H1 (cell line): ENCODE data around the gene BRIP1. TPM values are rescaled to one million over a fixed set of nuclear protein-coding genes. Genes with fewer than 3 reads are reported as not detected.

ENCODE experiments used
- CTCF ChIA-PET: fragments of 300-600 bp; sonication (Branson Sonifier 250); formaldehyde crosslinking; loops from one replicate; lab custom pipeline; 2021; ENCODE audit not compliant: partially characterized antibody; lab: Charles Lee
- POLR2A ChIA-PET: fragments of 300-600 bp; sonication (Branson Sonifier 250); formaldehyde crosslinking; loops from one replicate; lab custom pipeline; 2021; ENCODE audit warnings: inconsistent platforms; ENCODE audit not compliant: partially characterized antibody; lab: Charles Lee
- DNase-seq, 2 experiments: peaks; one replicate each; pipeline versions ENCODE4 v3.0.0 to v3.0.0-alpha.2; 2010 to 2022; ENCODE audit warnings: low spot score in 2 of 2, low read depth in 1 of 2, mixed read lengths in 1 of 2
- FAIRE-seq: peaks from 2 replicates; lab custom pipeline; 2011; peaks lifted over from hg19 to GRCh38; lab: Jason Lieb, UNC
- H2AFZ ChIP-seq: 2 replicates; pipeline ENCODE4 v1.8.1; 2012; ENCODE audit warnings: low read length, inconsistent platforms
- H2AK5ac ChIP-seq: 2 replicates; pipeline ENCODE4 v1.6.1; 2013; ENCODE audit warnings: low read depth, low read length
- H2BK120ac ChIP-seq: replicated peaks from 2 replicates; pipeline ENCODE3; 2013; ENCODE audit warnings: low read depth, low read length, inconsistent platforms
- H2BK12ac ChIP-seq: 2 replicates; pipeline ENCODE4 v1.6.1; 2013; ENCODE audit warnings: low read depth, low read length
- H2BK15ac ChIP-seq: 2 replicates; pipeline ENCODE4 v1.6.1; 2013; ENCODE audit warnings: low read length
- H2BK20ac ChIP-seq: 2 replicates; pipeline ENCODE4 v1.6.1; 2013; ENCODE audit warnings: low read length
- H2BK5ac ChIP-seq: 2 replicates; pipeline ENCODE4 v1.6.1; 2013; ENCODE audit warnings: low read depth, low read length
- H3K14ac ChIP-seq: 2 replicates; pipeline ENCODE4 v1.6.1; 2013; ENCODE audit warnings: inconsistent platforms; ENCODE audit not compliant: insufficient read length
- H3K18ac ChIP-seq: 2 replicates; pipeline ENCODE4 v1.6.1; 2013; ENCODE audit warnings: low read length; ENCODE audit errors: extremely low read depth
- H3K23ac ChIP-seq: 2 replicates; pipeline ENCODE4 v1.6.1; 2013; ENCODE audit warnings: inconsistent platforms; ENCODE audit not compliant: insufficient read length
- H3K23me2 ChIP-seq: 2 replicates; pipeline ENCODE4 v1.6.1; 2013; ENCODE audit warnings: low read depth, low read length
- H3K27ac ChIP-seq: 2 replicates; pipeline ENCODE4 v1.6.1; 2011; ENCODE audit warnings: low read depth, low read length, inconsistent platforms
- H3K27me3 ChIP-seq, 4 experiments: replicated peaks in 1 of 4; 1 replicate in 1 of 4; 2 replicates in 3 of 4; pipeline versions ENCODE4 v1.6.1 to v1.8.1; 2011 to 2013; ENCODE audit warnings: low read length in 3 of 4, mild to moderate bottlenecking in 3 of 4, inconsistent platforms in 2 of 4, mixed read lengths in 2 of 4, moderate library complexity in 1 of 4; ENCODE audit not compliant: control insufficient read depth in 3 of 4, insufficient read depth in 3 of 4; ENCODE audit errors: extremely low read depth in 1 of 4
- H3K36me3 ChIP-seq, 4 experiments: 2 replicates each; pipeline versions ENCODE4 v1.6.1 to v1.8.1; 2011 to 2013; ENCODE audit warnings: mild to moderate bottlenecking in 4 of 4, low read length in 3 of 4, moderate library complexity in 2 of 4, control low read depth in 1 of 4, inconsistent platforms in 1 of 4; ENCODE audit not compliant: insufficient read depth in 4 of 4, control insufficient read depth in 2 of 4
- H3K4ac ChIP-seq: replicated peaks from 2 replicates; pipeline ENCODE3; 2013; ENCODE audit warnings: low read length, low read depth, mixed read lengths, inconsistent platforms; ENCODE audit not compliant: insufficient read length
- H3K4me1 ChIP-seq, 4 experiments: replicated peaks in 1 of 4; 1 replicate in 1 of 4; 2 replicates in 3 of 4; pipeline versions ENCODE4 v1.6.1 to v1.8.1; 2011 to 2013; ENCODE audit warnings: low read length in 3 of 4, inconsistent platforms in 2 of 4, mixed read lengths in 1 of 4; ENCODE audit not compliant: insufficient read depth in 4 of 4, control insufficient read depth in 3 of 4
- H3K4me2 ChIP-seq, 2 experiments: 2 replicates each; pipeline versions ENCODE4 v1.6.1 to v1.8.1; 2011 to 2013; ENCODE audit warnings: low read depth in 2 of 2, low read length in 2 of 2, control low read depth in 1 of 2, inconsistent platforms in 1 of 2, mild to moderate bottlenecking in 1 of 2; ENCODE audit not compliant: insufficient read depth in 1 of 2
- H3K4me3 ChIP-seq, 4 experiments: fragments of 200-600, 300-600 bp in 1 of 4; sonication (generic), shearing (Covaris generic), sonication (Bioruptor Twin) in 1 of 4; 2 replicates each; pipeline versions ENCODE4 v1.5.1 to v1.8.1; 2011 to 2016; ENCODE audit warnings: low read length in 4 of 4, low read depth in 3 of 4, control low read depth in 2 of 4, inconsistent platforms in 2 of 4, mild to moderate bottlenecking in 2 of 4, mixed read lengths in 1 of 4, moderate library complexity in 1 of 4; ENCODE audit not compliant: insufficient read depth in 2 of 4; ENCODE audit errors: extremely low read depth in 1 of 4
- H3K56ac ChIP-seq: replicated peaks from 2 replicates; pipeline ENCODE3; 2013; ENCODE audit warnings: low read depth, mild to moderate bottlenecking, mixed read lengths, low read length, inconsistent platforms; ENCODE audit not compliant: insufficient read length
- H3K79me1 ChIP-seq: 2 replicates; pipeline ENCODE4 v1.6.1; 2013; ENCODE audit warnings: low read depth, low read length, control low read depth
- H3K79me2 ChIP-seq, 2 experiments: 2 replicates each; pipeline versions ENCODE4 v1.6.1 to v1.8.1; 2012 to 2013; ENCODE audit warnings: low read length in 2 of 2, mild to moderate bottlenecking in 2 of 2, inconsistent platforms in 1 of 2; ENCODE audit not compliant: insufficient read depth in 2 of 2, control insufficient read depth in 1 of 2
- H3K9ac ChIP-seq, 4 experiments: replicated peaks in 1 of 4; 1 replicate in 1 of 4; 2 replicates in 3 of 4; pipeline versions ENCODE4 v1.6.1 to v1.8.1; 2011 to 2013; ENCODE audit warnings: low read depth in 3 of 4, low read length in 3 of 4, control low read depth in 2 of 4, mild to moderate bottlenecking in 2 of 4, moderate library complexity in 2 of 4, inconsistent platforms in 1 of 4; ENCODE audit errors: extremely low read depth in 1 of 4
- H3K9me3 ChIP-seq, 2 experiments: 2 replicates each; pipeline versions ENCODE4 v1.6.1 to v1.8.1; 2012 to 2013; ENCODE audit warnings: mild to moderate bottlenecking in 2 of 2, moderate library complexity in 2 of 2, control low read depth in 1 of 2, inconsistent platforms in 1 of 2, low read depth in 1 of 2, low read length in 1 of 2, mixed read lengths in 1 of 2; ENCODE audit not compliant: insufficient read depth in 2 of 2
- H4K20me1 ChIP-seq, 2 experiments: replicated peaks in 1 of 2; 2 replicates each; pipeline versions ENCODE3 to v1.8.1; 2011 to 2013; ENCODE audit warnings: inconsistent platforms in 2 of 2, low read length in 2 of 2, mild to moderate bottlenecking in 1 of 2; ENCODE audit not compliant: insufficient read depth in 2 of 2, control insufficient read depth in 1 of 2
- H4K5ac ChIP-seq: 2 replicates; pipeline ENCODE4 v1.6.1; 2013; ENCODE audit warnings: low read length, low read depth, mixed read lengths, inconsistent platforms; ENCODE audit not compliant: insufficient read length
- H4K8ac ChIP-seq: 2 replicates; pipeline ENCODE4 v1.8.0; 2013; ENCODE audit warnings: mild to moderate bottlenecking, moderate library complexity, low read length, inconsistent platforms; ENCODE audit not compliant: insufficient read depth; ENCODE audit errors: extremely low read depth
- H4K91ac ChIP-seq: replicated peaks from 2 replicates; pipeline ENCODE3; 2013; ENCODE audit warnings: low read length, mixed read lengths, inconsistent platforms; ENCODE audit not compliant: insufficient read length
- CBX5 ChIP-seq: fragments of 300-800, 300-1000 bp; sonication (generic); IDR thresholded peaks from 2 replicates; pipeline ENCODE4 v1.7.1; 2016; ENCODE audit warnings: antibody characterized with exemption, low read length, low read depth
- CEBPB ChIP-seq: IDR thresholded peaks from 2 replicates; pipeline ENCODE4 v1.6.1; 2012; ENCODE audit warnings: low read depth, low read length
- CREB1 ChIP-seq: IDR thresholded peaks from 2 replicates; pipeline ENCODE4 v1.6.1; 2012; ENCODE audit warnings: inconsistent platforms
- EGR1 ChIP-seq: IDR thresholded peaks from 2 replicates; pipeline ENCODE4 v1.6.1; 2011; ENCODE audit warnings: low read depth, low read length, borderline replicate concordance
- MAFK ChIP-seq: IDR thresholded peaks from 2 replicates; pipeline ENCODE4 v1.6.1; 2012; ENCODE audit warnings: low read depth, mild to moderate bottlenecking, improper control_type of control experiment, low read length
- NRF1 ChIP-seq: IDR thresholded peaks from 2 replicates; pipeline ENCODE4 v1.6.1; 2011; ENCODE audit warnings: mild to moderate bottlenecking, low read depth, low read length, improper control_type of control experiment
- POU5F1 ChIP-seq: IDR thresholded peaks from 2 replicates; pipeline ENCODE4 v1.6.1; 2011; ENCODE audit warnings: low read depth, mild to moderate bottlenecking, low read length, moderate library complexity
- SAP30 ChIP-seq: fragments of 300-600 bp; sonication (generic); IDR thresholded peaks from 2 replicates; pipeline ENCODE4 v1.7.1; 2012; ENCODE audit warnings: low read length, moderate library complexity, mild to moderate bottlenecking, inconsistent platforms; ENCODE audit not compliant: insufficient read depth, insufficient replicate concordance
- SIRT6 ChIP-seq: IDR thresholded peaks from one replicate; pipeline ENCODE4 v1.7.1; 2012; ENCODE audit warnings: low read length, inconsistent platforms
- SP4 ChIP-seq: IDR thresholded peaks from 2 replicates; pipeline ENCODE4 v1.6.1; 2012; ENCODE audit warnings: low read length, inconsistent platforms
- TBP ChIP-seq: IDR thresholded peaks from 2 replicates; pipeline ENCODE4 v1.6.1; 2011; ENCODE audit warnings: low read depth, low read length, improper control_type of control experiment
- USF2 ChIP-seq: IDR thresholded peaks from 2 replicates; pipeline ENCODE4 v1.6.1; 2011; ENCODE audit warnings: low read length, improper control_type of control experiment
- WGBS, 2 experiments: shearing (Covaris generic) in 1 of 2; methylation state at CpG; one replicate each; pipeline versions ENCODE4 v1.1.6 to v1.1.7; 2013 to 2015; ENCODE audit warnings: low lambda C conversion rate in 2 of 2, mixed read lengths in 2 of 2, inconsistent platforms in 1 of 2, low coverage in 1 of 2, missing lambda C conversion rate in 1 of 2; ENCODE audit not compliant: insufficient replicate concordance in 2 of 2, insufficient coverage in 1 of 2, insufficient read length in 1 of 2; ENCODE audit errors: extremely low coverage in 1 of 2, missing lambda C conversion rate in 1 of 2; 5-methylcytosine and 5-hydroxymethylcytosine counted together
- polyA plus RNA-seq, 7 experiments: library from polyadenylated mRNA; depleted of rRNA in 3 of 7; stranded (reverse) in 5 of 7; unstranded in 2 of 7; fragments of >200 nt in 5 of 7; fragments of 200-250 nt in 2 of 7; gene quantifications; 1 replicate in 5 of 7; 2 replicates in 1 of 7; 4 replicates in 1 of 7; pipeline versions ENCODE4 v1.2.1 to v1.2.3, GENCODE V29; 2011 to 2013; ENCODE audit warnings: missing spikeins in 2 of 7, mixed read lengths in 2 of 7
- total RNA-seq: library from RNA; stranded (reverse); fragmentation: NEBNext Ultra II Directional; extraction: Animal tissue kit (Norgen Biotek cat#: 25700); gene quantifications from 2 replicates; pipeline ENCODE4 v1.2.1, GENCODE V29; 2021

BRIP1 gene
- total and polyA plus RNA-seq, 2 of the 8 experiments (the other 6 are each of a cell fraction or from before 2014, with no cell fraction given) = 5.8 to 19.2 TPM

- H3K36me3 ChIP-seq = no peaks in the 10 kb centered on the region
- no peak overlapping the region for H3K27ac ChIP-seq
- no peak overlapping the region for H2AK5ac ChIP-seq
- ChIA-PET CTCF (interaction anchor here (0.6 to 1.7 kb wide), 29 partner anchors 10 to 680 kb away, joined by 3 to 18 read pairs (median 4); no protein-coding TSS in a partner anchor), POLR2A (no interaction called here)
- no peak overlapping the region for H3K23ac ChIP-seq
- H3K9ac ChIP-seq = peak overlapping the region in 1 of 4 experiments; percentile 8; a peak in 1 of 7 replicates
- no peaks in the 10 kb centered on the region for H4K20me1 ChIP-seq
- DNase-seq = no peak
- H4K8ac ChIP-seq = no peak overlapping the region
- TF ChIP-seq SIRT6 = no peak
- no peak for TF ChIP-seq EGR1
- no peak for TF ChIP-seq SP4
- TF ChIP-seq USF2 = no peak
- TF ChIP-seq CBX5 = no peak
- TF ChIP-seq MAFK = no peak
- TF ChIP-seq POU5F1 = no peak
- TF ChIP-seq CEBPB = no peak
- TF ChIP-seq TBP = no peak
- TF ChIP-seq SAP30 = no peak
- no peak for TF ChIP-seq CREB1
- no peak for TF ChIP-seq NRF1
- H3K27me3 ChIP-seq = no peaks in the 10 kb centered on the region
- H3K23me2 ChIP-seq = no peaks in the 10 kb centered on the region
- H3K4ac ChIP-seq = no peak overlapping the region
- H3K79me2 ChIP-seq = no peaks in the 10 kb centered on the region
- no peak overlapping the region for H2AFZ ChIP-seq
- no peak overlapping the region for H3K56ac ChIP-seq
- 77% methylated on average over 5 of the region's 5 CpGs; no CpG with 5 or more reads in 1 of the 2 experiments for WGBS, 2 experiments
- H3K4me3 ChIP-seq = no peak overlapping the region
- no peak overlapping the region for H2BK120ac ChIP-seq
- no peak overlapping the region for H3K4me2 ChIP-seq
- no peak overlapping the region for H4K5ac ChIP-seq
- H3K79me1 ChIP-seq = no peaks in the 10 kb centered on the region
- FAIRE-seq = no peak
- no peak overlapping the region for H2BK15ac ChIP-seq
- no peak overlapping the region for H3K14ac ChIP-seq
- H3K9me3 ChIP-seq = no peaks in the 10 kb centered on the region
- no peak overlapping the region for H2BK20ac ChIP-seq
- no peak overlapping the region for H4K91ac ChIP-seq
- H2BK5ac ChIP-seq = no peak overlapping the region
- H2BK12ac ChIP-seq = no peak overlapping the region
- H3K4me1 ChIP-seq = no peaks in the 10 kb centered on the region
- H3K18ac ChIP-seq = no peak overlapping the region
Measured at GRCh38 chr17:61634942-61635538, 228.3 kb downstream of the BRIP1 start.
